H1 (cell line): ENCODE data around the gene ATF7. TPM values are rescaled to one million over a fixed set of nuclear protein-coding genes. Genes with fewer than 3 reads are reported as not detected.

Experiments used
- BACH1 ChIP-seq: IDR thresholded peaks from 2 replicates; pipeline ENCODE4 v1.6.1; 2012; ENCODE audit warnings: low read length, improper control_type of control experiment
- BCL11A ChIP-seq, 2 experiments: IDR thresholded peaks; one replicate each; pipeline ENCODE4 v1.6.1; 2011; ENCODE audit warnings: low read depth in 2 of 2, low read length in 2 of 2, mild to moderate bottlenecking in 2 of 2
- CEBPB ChIP-seq: IDR thresholded peaks from 2 replicates; pipeline ENCODE4 v1.6.1; 2012; ENCODE audit warnings: low read depth, low read length
- GTF2F1 ChIP-seq: IDR thresholded peaks from 2 replicates; pipeline ENCODE4 v1.6.1; 2012; ENCODE audit warnings: low read depth, low read length, improper control_type of control experiment, borderline replicate concordance
- HDAC6 ChIP-seq: IDR thresholded peaks from one replicate; pipeline ENCODE4 v1.7.1; 2012; ENCODE audit warnings: low read depth, mild to moderate bottlenecking, inconsistent platforms, low read length, moderate library complexity
- JUND ChIP-seq: IDR thresholded peaks from 2 replicates; pipeline ENCODE4 v1.6.1; 2011; ENCODE audit warnings: mild to moderate bottlenecking, improper control_type of control experiment, low read length
- KDM4A ChIP-seq: IDR thresholded peaks from one replicate; pipeline ENCODE4 v1.7.1; 2012; ENCODE audit warnings: low read depth, mild to moderate bottlenecking, moderate library complexity, low read length, inconsistent platforms; ENCODE audit not compliant: severe bottlenecking
- MAFK ChIP-seq: IDR thresholded peaks from 2 replicates; pipeline ENCODE4 v1.6.1; 2012; ENCODE audit warnings: low read depth, mild to moderate bottlenecking, improper control_type of control experiment, low read length
- POLR2AphosphoS5 ChIP-seq: IDR thresholded peaks from 2 replicates; pipeline ENCODE4 v1.6.1; 2011; ENCODE audit warnings: low read depth, low read length
- POU5F1 ChIP-seq: IDR thresholded peaks from 2 replicates; pipeline ENCODE4 v1.6.1; 2011; ENCODE audit warnings: low read depth, mild to moderate bottlenecking, low read length, moderate library complexity
- RAD21 ChIP-seq, 2 experiments: IDR thresholded peaks in 1 of 2; conservative IDR thresholded peaks in 1 of 2; 2 replicates each; pipeline ENCODE4 v1.6.1; 2011; ENCODE audit warnings: low read depth in 2 of 2, low read length in 2 of 2, improper control_type of control experiment in 1 of 2, inconsistent platforms in 1 of 2, mild to moderate bottlenecking in 1 of 2, moderate library complexity in 1 of 2
- RBBP5 ChIP-seq: IDR thresholded peaks from 2 replicates; pipeline ENCODE4 v1.7.1; 2012; ENCODE audit warnings: low read depth, mild to moderate bottlenecking, inconsistent platforms, low read length, moderate library complexity, borderline replicate concordance
- RFX5 ChIP-seq: IDR thresholded peaks from 2 replicates; pipeline ENCODE4 v1.6.1; 2011; ENCODE audit warnings: low read depth, low read length, improper control_type of control experiment, borderline replicate concordance
- RXRA ChIP-seq: IDR thresholded peaks from 2 replicates; pipeline ENCODE4 v1.6.1; 2011; ENCODE audit warnings: low read depth, mild to moderate bottlenecking, low read length, moderate library complexity; ENCODE audit not compliant: insufficient read depth
- SAP30 ChIP-seq: fragments of 300-600 bp; sonication (generic); IDR thresholded peaks from 2 replicates; pipeline ENCODE4 v1.7.1; 2012; ENCODE audit warnings: low read length, moderate library complexity, mild to moderate bottlenecking, inconsistent platforms; ENCODE audit not compliant: insufficient read depth, insufficient replicate concordance
- SIN3A ChIP-seq, 2 experiments: IDR thresholded peaks in 1 of 2; conservative IDR thresholded peaks in 1 of 2; 2 replicates each; pipeline ENCODE4 v1.6.1; 2011 to 2012; ENCODE audit warnings: low read length in 2 of 2, improper control_type of control experiment in 1 of 2, low read depth in 1 of 2, mild to moderate bottlenecking in 1 of 2
- SIRT6 ChIP-seq: IDR thresholded peaks from one replicate; pipeline ENCODE4 v1.7.1; 2012; ENCODE audit warnings: low read length, inconsistent platforms
- SP1 ChIP-seq: IDR thresholded peaks from 2 replicates; pipeline ENCODE4 v1.6.1; 2011; ENCODE audit warnings: low read depth, low read length
- SP2 ChIP-seq: IDR thresholded peaks from 2 replicates; pipeline ENCODE4 v1.6.1; 2012; ENCODE audit warnings: mild to moderate bottlenecking, low read length, inconsistent platforms
- ZNF274 ChIP-seq: IDR thresholded peaks from 2 replicates; pipeline ENCODE4 v1.7.0; 2012; ENCODE audit warnings: low read length, borderline replicate concordance; ENCODE audit errors: extremely low read depth
- polyA plus RNA-seq, 7 experiments: library from polyadenylated mRNA; depleted of rRNA in 3 of 7; stranded (reverse) in 5 of 7; unstranded in 2 of 7; fragments of >200 nt in 5 of 7; fragments of 200-250 nt in 2 of 7; gene quantifications; 1 replicate in 5 of 7; 2 replicates in 1 of 7; 4 replicates in 1 of 7; pipeline versions ENCODE4 v1.2.1 to v1.2.3, GENCODE V29; 2011 to 2013; ENCODE audit warnings: missing spikeins in 2 of 7, mixed read lengths in 2 of 7
- total RNA-seq: library from RNA; stranded (reverse); fragmentation: NEBNext Ultra II Directional; extraction: Animal tissue kit (Norgen Biotek cat#: 25700); gene quantifications from 2 replicates; pipeline ENCODE4 v1.2.1, GENCODE V29; 2021
- TF ChIP-seq, protein P1 (sequence below), 3 experiments: IDR thresholded peaks; 1 replicate in 2 of 3; 2 replicates in 1 of 3; pipeline versions ENCODE4 v1.5.1 to v1.6.1; 2011; ENCODE audit warnings: low read length in 3 of 3, mild to moderate bottlenecking in 3 of 3, inconsistent platforms in 2 of 3, low read depth in 1 of 3, moderate library complexity in 1 of 3; ENCODE audit not compliant: insufficient read depth in 1 of 3; ENCODE audit errors: control extremely low read depth in 1 of 3

Gene ATF7
- total and polyA plus RNA-seq, 2 of the 8 experiments (the other 6 are each of a cell fraction or from before 2014, with no cell fraction given): 10.1 to 16.6 TPM

- TF ChIP-seq RAD21 (IDR thresholded peaks at IDR 0.05 in 1 of 2, conservative IDR thresholded peaks at IDR 0.05 in 1 of 2; ENCODE audit: low read depth in 2 of 2, low read length in 2 of 2): 0 out of 4 replicates have a peak, but pooled peaks of 1 of the 2 experiments have one; percentile 1
- no peak for TF ChIP-seq SAP30
- TF ChIP-seq SIN3A (conservative IDR thresholded peaks at IDR 0.05 in 1 of 2, IDR thresholded peaks at IDR 0.05 in 1 of 2; ENCODE audit: low read depth in 1 of 2, low read length in 2 of 2): peak; percentile 27 to 30; a peak in 1 of 4 replicates
- TF ChIP-seq RFX5: no peak
- TF ChIP-seq KDM4A: peak; percentile 43
- TF ChIP-seq JUND: peak; percentile 90
- no peak for TF ChIP-seq BCL11A (IDR thresholded peaks at IDR 0.05; ENCODE audit: low read depth in 2 of 2, low read length in 2 of 2)
- TF ChIP-seq, protein P1, sequence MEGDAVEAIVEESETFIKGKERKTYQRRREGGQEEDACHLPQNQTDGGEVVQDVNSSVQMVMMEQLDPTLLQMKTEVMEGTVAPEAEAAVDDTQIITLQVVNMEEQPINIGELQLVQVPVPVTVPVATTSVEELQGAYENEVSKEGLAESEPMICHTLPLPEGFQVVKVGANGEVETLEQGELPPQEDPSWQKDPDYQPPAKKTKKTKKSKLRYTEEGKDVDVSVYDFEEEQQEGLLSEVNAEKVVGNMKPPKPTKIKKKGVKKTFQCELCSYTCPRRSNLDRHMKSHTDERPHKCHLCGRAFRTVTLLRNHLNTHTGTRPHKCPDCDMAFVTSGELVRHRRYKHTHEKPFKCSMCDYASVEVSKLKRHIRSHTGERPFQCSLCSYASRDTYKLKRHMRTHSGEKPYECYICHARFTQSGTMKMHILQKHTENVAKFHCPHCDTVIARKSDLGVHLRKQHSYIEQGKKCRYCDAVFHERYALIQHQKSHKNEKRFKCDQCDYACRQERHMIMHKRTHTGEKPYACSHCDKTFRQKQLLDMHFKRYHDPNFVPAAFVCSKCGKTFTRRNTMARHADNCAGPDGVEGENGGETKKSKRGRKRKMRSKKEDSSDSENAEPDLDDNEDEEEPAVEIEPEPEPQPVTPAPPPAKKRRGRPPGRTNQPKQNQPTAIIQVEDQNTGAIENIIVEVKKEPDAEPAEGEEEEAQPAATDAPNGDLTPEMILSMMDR (IDR thresholded peaks at IDR 0.05; ENCODE audit: control extremely low read depth in 1 of 3, insufficient read depth in 1 of 3, low read depth in 1 of 3, low read length in 3 of 3): no peak
- no peak for TF ChIP-seq CEBPB
- no peak for TF ChIP-seq SIRT6
- TF ChIP-seq RBBP5: no peak
- TF ChIP-seq BACH1: peak; percentile 65
- no peak for TF ChIP-seq MAFK
- TF ChIP-seq POU5F1: no peak
- peak; percentile 46 for TF ChIP-seq POLR2AphosphoS5
- TF ChIP-seq SP1: peak; percentile 99
- TF ChIP-seq GTF2F1: no peak
- TF ChIP-seq SP2: peak; percentile 86
- TF ChIP-seq RXRA: no peak
- no peak for TF ChIP-seq ZNF274
- no peak for TF ChIP-seq HDAC6
These were observed at the start of gene ATF7 (continued) for GRCh38 chr12:53625946-53626701.
